Muscle of arm (tissue), 12 donors: ENCODE results near the gene PIK3R4. TPM values are rescaled to one million over a fixed set of nuclear protein-coding genes. Genes with fewer than 3 reads are reported as not detected.
A peak's percentile ranks its signal among the peaks of the same experiment; 100 is the strongest.

ENCODE experiments used
- DNase-seq: peaks from one replicate; pipeline ENCODE4 v3.0.0-alpha.2; 2013
- polyA plus RNA-seq, 12 donors: library from polyadenylated mRNA; unstranded; fragments of 120-200 nt; gene quantifications; one replicate each; pipeline ENCODE4 v1.2.1, GENCODE V29; 2013; ENCODE audit not compliant: insufficient read length in 12 of 12

The PIK3R4 gene
- polyA plus RNA-seq, 12 donors, result 24.6 to 38.1 (median 31.0) TPM; not detected in 1

- no peak for DNase-seq
These were observed 54.2 kb downstream of the PIK3R4 start for GRCh38 chr3:130692455-130692854.

GRCh38 chr3:130688697-130689470 lies 57.7 kb downstream of the PIK3R4 start:
- no peak for DNase-seq

DNA sequence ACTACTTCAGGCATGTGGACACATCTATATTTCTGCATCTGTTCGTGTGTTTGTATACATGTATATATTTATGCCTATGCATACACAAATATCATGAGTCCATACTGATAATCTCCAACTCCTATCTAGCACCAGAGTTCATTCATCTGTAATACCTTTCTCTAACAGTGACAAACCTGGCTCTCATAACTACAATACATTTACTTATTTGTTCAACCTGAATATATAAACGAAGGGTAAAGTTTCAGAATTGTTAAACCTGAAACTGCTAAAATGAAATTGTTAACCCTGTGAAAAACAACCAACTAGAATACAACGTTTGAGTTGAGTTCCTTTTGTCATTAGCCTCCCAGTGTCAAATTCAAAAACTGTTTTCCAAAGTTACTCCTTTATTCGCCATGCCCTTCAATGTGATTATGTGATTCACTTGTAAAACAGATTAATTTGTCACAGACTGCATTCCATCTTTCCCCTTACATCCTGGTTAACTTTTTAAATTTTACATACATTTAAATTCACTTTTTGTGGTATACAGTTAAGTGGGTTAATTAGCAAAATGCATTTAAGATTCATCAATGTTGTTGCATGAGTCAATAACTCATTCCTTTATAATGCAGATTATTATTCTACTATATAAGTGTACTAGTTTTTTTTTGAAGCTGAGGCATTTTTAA lies 58.5 kb downstream of the PIK3R4 start:
- DNase-seq, result no peak

DNA sequence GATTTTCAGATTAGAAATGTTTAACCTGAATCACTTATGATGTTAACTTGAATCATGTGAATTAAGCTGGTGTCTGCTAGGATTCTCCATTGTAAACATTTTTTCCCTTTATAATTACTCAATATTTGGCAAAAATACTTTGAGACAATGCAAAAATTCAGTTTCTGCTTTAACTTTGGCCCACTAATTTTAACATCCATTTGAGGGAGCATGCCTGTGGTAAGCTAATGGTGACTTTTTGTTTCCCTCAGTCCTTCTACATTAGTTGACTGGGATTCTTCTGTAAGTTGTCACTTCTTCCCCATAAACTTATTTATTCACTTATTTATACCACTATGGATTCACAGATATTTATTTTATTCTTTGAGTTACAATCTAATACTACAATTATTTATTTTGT lies 59.3 kb downstream of the PIK3R4 start:
- no peak for DNase-seq

GRCh38 chr3:130686833-130687232 lies 59.8 kb downstream of the PIK3R4 start:
- no peak for DNase-seq

GRCh38 chr3:130682131-130682530 lies 64.5 kb downstream of the PIK3R4 start:
- peak; percentile 61 for DNase-seq

- no peak for DNase-seq
These were observed 67.4 kb downstream of the PIK3R4 start for GRCh38 chr3:130679218-130679617.

DNA sequence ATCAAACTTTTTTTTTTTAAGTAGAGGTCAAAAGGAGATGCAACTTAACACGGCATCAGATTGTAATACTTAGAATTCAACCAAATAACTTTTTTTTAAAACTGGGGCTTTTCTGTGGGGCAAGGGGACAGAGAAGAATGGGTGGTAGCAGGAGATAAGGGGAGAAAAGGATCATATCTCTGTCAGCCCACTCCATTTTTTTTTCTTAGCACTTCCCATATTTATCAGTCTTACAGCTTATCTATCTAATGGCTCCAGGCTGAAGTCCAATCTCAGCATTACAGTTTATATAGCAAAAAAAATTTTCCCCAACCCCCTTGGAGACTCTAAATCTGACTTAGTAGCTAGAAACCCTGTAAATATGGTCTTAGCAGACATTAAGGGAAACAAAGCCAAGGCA lies 69.3 kb downstream of the PIK3R4 start:
- DNase-seq, result no peak

GRCh38 chr3:130671545-130672312 lies 74.9 kb downstream of the PIK3R4 start:
- no peak for DNase-seq

DNA sequence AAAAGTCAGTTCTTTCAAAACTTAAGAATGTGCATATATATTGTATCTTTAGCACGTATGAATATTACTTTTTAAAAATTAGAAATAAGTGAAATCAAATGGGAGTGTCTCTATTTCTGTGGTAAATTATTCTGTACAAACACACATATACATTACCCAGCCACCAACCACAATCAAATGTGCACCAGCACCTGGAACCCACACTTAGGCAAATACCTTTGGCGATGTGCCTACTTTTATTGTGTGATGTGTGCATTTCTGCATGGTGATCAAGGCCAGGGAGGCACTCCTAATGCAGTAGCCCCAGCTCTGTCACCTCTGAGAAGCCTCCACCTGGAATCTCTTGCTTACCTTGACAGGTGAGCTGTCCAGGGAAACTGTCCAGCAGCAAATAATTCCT lies 76.9 kb downstream of the PIK3R4 start:
- no peak for DNase-seq

- no peak for DNase-seq
These were observed 83.5 kb downstream of the PIK3R4 start for GRCh38 chr3:130663092-130663491.

DNA sequence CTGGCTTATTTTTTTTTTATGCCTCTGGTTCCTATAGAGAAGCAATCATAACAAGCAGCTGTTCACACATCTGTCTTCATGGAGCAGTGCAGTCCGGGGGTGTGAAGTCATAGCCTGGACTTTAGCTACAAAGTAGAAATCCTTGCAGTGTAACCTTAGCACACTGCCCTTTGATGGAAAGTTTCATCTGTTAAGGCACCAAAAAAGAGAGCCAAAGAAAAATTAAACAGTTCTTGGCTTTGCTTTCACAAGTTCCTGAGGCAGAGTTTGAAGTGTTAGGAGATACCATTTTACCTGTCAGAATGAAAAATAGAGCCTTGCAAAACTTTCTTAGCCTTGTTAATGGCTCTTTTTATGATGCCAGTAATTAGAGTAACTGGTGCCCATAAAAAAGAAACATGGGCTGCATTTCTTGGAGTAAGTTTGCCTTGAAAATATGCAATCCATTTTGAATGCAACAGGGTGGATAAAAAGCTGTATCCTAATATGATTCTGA lies 84.1 kb downstream of the PIK3R4 start:
- peak; percentile 81 for DNase-seq

DNA sequence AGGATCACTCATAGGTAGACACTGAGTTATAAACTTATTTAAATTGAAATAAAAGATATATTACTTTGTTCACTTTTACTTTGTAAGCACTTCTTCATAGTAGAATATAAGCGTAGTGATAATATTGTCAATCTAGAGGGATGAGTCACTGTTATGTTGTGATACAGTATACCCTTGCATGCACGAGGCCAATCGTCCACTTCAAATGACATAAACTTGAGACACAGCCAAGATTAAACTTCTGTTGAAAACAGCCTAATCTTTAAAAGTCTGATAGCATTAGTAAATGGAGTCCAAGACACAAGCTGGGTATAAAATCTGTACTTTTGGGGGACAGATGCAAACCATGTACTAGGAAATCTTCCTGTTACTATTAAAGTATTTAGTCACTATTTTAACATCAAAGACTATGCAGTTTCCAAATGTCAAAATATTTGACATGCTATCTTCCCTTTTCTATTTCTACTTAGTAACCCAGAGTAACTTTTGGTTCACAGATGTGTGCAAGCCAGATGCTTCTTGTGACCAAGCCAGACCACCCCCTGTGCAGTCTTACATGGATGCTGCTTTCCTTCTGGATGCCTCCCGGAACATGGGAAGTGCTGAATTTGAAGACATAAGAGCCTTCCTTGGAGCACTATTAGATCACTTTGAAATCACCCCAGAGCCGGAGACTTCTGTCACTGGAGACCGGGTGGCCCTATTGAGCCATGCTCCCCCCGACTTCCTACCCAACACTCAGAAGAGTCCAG lies 85.3 kb downstream of the PIK3R4 start:
- no peak for DNase-seq

- peak; percentile 74 for DNase-seq
These were observed 86.7 kb downstream of the PIK3R4 start for GRCh38 chr3:130659911-130660310.

GRCh38 chr3:130658678-130659077 lies 88.0 kb downstream of the PIK3R4 start:
- DNase-seq, result peak; percentile 63

DNA sequence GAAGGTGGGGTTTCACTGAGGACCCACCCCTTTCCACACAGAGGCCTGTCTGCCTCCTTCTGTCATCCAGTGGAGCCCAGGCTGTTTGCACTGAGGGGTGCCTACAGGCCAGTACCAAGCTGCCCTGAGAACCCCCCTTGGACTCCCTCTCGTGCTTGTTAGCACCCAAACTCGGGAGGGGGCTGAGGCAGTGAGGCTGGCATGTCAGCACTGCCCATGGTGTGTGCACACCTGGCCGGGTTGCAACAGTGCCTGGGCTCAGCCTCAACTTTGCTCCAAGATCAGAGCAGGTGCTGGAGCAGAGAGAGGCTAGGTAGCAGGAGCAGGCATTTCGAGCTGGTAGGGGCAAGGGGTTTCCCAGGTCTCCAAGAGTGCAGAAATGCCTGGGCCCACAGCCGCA lies 90.0 kb downstream of the PIK3R4 start:
- no peak for DNase-seq

- no peak for DNase-seq
These were observed 91.7 kb downstream of the PIK3R4 start for GRCh38 chr3:130654921-130655320.

DNA sequence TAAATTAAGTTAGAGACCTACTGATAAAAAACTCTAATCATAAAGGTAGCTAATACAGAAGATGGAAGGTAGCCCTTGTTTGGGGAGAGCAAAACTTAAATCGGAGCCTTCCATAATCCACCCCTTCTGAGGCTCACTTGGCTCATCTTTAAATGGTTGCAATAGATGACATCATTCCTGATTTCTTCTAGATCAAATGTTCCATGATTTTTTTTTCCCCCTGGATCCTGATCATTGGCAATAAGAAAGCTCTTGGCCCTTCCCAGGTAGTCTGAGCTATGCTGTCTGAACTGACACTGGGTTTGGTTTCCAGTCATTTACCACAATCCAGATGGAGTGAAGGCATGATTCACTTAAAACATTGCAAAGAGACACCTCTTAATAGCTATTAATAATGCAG lies 92.5 kb downstream of the PIK3R4 start:
- no peak for DNase-seq

DNA sequence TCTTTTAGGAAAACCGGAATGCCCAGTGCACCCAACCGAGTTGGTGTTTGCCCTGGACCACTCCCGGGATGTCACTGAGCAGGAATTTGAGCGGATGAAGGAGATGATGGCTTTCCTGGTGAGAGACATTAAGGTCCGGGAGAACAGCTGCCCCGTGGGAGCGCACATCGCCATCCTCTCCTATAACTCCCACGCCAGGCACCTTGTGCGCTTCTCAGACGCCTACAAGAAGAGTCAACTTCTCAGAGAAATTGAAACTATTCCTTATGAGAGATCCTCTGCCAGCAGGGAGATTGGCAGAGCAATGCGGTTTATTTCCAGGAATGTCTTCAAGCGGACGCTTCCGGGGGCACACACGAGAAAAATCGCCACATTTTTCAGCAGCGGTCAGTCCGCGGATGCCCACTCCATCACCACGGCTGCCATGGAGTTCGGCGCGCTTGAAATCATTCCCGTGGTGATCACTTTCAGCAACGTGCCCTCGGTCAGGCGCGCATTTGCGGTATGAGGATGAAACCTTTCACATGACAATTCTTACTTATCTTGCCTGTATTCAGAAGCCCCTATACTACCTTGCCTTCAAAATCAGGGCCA lies 97.5 kb downstream of the PIK3R4 start:
- DNase-seq, result no peak

DNA sequence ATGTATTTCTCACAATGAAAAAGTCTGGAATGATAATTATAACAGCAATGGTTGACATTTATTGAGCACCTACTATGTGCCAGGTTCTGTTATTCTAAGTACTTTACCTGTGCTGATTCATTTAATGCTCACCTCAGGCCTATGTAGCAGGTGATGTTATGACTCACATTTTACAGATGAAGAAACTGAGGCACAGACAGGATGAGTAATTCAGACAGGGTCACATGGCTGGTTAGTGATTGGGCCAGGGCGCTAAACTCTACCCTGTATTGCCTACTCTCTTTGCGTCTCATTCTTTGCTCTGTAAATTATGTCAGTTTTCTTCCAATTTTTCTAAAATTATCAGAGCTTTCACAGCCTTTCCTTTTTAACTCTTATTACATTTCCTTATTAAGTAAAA lies 98.3 kb downstream of the PIK3R4 start:
- DNase-seq, result no peak

DNA sequence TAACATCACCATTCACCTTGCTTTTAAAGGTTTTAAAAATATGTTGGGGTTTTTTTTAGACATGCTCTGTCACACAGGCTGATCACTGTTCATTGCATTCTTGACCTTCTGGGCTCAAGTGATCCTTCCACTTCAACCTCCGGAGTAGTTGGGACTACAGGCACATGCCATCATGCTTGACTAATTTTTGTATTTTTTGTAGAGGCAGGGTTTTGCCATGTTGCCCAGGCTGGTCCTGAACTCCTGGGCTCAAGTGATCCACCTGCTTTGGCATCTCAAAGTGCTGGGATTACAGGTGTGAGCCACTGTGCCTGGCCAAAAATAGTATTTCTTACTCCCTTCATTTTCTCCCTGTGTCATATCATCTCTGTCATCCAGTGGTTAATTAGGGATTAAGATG lies 101.4 kb downstream of the PIK3R4 start:
- DNase-seq, result no peak
